ENCODE data around the gene WNT6.

DNA sequence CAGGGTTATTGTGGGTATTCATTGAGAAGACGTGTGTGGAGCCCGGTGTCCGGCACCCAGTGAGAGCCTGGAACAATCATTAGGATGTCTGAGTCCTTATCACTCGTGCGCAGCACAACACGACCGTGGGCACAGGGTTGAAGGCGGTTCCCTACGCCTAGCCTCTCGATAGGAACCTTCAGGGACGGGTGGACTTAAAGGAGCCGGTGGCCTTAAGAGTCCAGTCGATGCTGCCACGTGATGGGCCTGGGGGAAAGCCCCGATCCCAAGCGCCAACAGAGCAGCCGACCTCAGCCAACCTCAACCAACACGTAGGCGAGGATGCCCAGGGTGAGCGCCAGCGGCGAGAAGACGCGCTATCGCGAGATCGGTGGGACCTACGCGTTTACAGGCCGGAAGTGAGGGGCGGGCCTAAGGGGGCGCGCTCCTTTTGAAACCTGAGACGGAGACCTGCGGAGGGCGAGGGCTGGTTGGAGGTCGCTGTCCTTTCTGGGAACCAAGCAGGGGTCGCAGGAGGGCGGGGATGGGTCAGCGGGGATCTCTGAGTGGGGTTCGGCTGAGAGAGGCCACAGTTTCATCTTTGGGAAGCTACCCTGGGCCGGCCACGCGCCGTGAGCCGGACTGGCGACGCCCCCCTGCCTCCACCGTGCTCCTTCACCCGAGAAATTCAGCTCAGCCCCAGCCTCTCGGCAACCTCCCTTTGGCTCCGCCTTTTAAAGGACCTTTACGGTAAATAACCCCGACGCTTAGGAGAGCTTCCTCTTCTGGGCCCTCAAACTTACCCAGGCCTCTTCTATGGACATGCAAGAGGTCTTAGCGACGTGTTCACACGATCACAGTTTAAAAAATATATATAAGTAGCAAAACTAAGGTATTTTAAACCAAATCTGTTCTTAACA is 49.4 kb downstream of the WNT6 start:
- TF ChIP-seq, protein P1, sequence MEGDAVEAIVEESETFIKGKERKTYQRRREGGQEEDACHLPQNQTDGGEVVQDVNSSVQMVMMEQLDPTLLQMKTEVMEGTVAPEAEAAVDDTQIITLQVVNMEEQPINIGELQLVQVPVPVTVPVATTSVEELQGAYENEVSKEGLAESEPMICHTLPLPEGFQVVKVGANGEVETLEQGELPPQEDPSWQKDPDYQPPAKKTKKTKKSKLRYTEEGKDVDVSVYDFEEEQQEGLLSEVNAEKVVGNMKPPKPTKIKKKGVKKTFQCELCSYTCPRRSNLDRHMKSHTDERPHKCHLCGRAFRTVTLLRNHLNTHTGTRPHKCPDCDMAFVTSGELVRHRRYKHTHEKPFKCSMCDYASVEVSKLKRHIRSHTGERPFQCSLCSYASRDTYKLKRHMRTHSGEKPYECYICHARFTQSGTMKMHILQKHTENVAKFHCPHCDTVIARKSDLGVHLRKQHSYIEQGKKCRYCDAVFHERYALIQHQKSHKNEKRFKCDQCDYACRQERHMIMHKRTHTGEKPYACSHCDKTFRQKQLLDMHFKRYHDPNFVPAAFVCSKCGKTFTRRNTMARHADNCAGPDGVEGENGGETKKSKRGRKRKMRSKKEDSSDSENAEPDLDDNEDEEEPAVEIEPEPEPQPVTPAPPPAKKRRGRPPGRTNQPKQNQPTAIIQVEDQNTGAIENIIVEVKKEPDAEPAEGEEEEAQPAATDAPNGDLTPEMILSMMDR (IDR thresholded peaks at IDR 0.05; ENCODE audit: low read depth, low read length, poor library complexity, severe bottlenecking): no peak
- TF ChIP-seq EZH2phosphoT487 (IDR thresholded peaks at IDR 0.05; ENCODE audit: borderline replicate concordance, low read length): no peak

All from DOHH2 (cell line).